Measurements from ENCODE around the gene STIM1.

STIM1 gene

GRCh38 chr11:3952715-3953114 is 97.3 kb downstream of the STIM1 start:
- no peak for DNase-seq (ENCODE audit: low read depth)

- DNase-seq (ENCODE audit: low read depth), result no peak
These were observed 97.9 kb downstream of the STIM1 start for GRCh38 chr11:3953327-3953726.

- DNase-seq (ENCODE audit: low read depth), result no peak
These were observed 99.2 kb downstream of the STIM1 start for GRCh38 chr11:3954448-3955298.

- DNase-seq (ENCODE audit: low read depth), result no peak
These were observed 99.8 kb downstream of the STIM1 start for GRCh38 chr11:3955299-3955665.

GRCh38 chr11:3956038-3956437 is 100.6 kb downstream of the STIM1 start:
- no peak for DNase-seq (ENCODE audit: low read depth)

- DNase-seq (ENCODE audit: low read depth), result no peak
These were observed 101.3 kb downstream of the STIM1 start for GRCh38 chr11:3956748-3957147.

GRCh38 chr11:3957437-3957836 is 102.0 kb downstream of the STIM1 start:
- no peak for DNase-seq (ENCODE audit: low read depth)

GRCh38 chr11:3958281-3958680 is 102.8 kb downstream of the STIM1 start:
- no peak for DNase-seq (ENCODE audit: low read depth)

GRCh38 chr11:3959015-3959902 is 103.8 kb downstream of the STIM1 start:
- DNase-seq (ENCODE audit: low read depth), result no peak

- DNase-seq (ENCODE audit: low read depth), result no peak
These were observed 104.4 kb downstream of the STIM1 start for GRCh38 chr11:3959903-3960265.

- no peak for DNase-seq (ENCODE audit: low read depth)
These were observed 107.0 kb downstream of the STIM1 start for GRCh38 chr11:3962406-3962840.

- DNase-seq (ENCODE audit: low read depth), result no peak
These were observed 108.6 kb downstream of the STIM1 start for GRCh38 chr11:3964056-3964455.

- no peak for DNase-seq (ENCODE audit: low read depth)
These were observed 109.6 kb downstream of the STIM1 start for GRCh38 chr11:3964935-3965604.

GRCh38 chr11:3967695-3968094 is 112.2 kb downstream of the STIM1 start:
- DNase-seq (ENCODE audit: low read depth), result no peak

- DNase-seq (ENCODE audit: low read depth), result no peak
These were observed 113.7 kb downstream of the STIM1 start for GRCh38 chr11:3969200-3969599.

- no peak for DNase-seq (ENCODE audit: low read depth)
These were observed 114.1 kb downstream of the STIM1 start for GRCh38 chr11:3969613-3970012.

GRCh38 chr11:3970108-3970507 is 114.6 kb downstream of the STIM1 start:
- DNase-seq (ENCODE audit: low read depth), result no peak

GRCh38 chr11:3971756-3972404 is 116.4 kb downstream of the STIM1 start:
- no peak for DNase-seq (ENCODE audit: low read depth)

GRCh38 chr11:3972431-3972830 is 117.0 kb downstream of the STIM1 start:
- no peak for DNase-seq (ENCODE audit: low read depth)

GRCh38 chr11:3977078-3977477 is 121.6 kb downstream of the STIM1 start:
- DNase-seq (ENCODE audit: low read depth), result no peak

GRCh38 chr11:3981084-3981633 is 125.7 kb downstream of the STIM1 start:
- no peak for DNase-seq (ENCODE audit: low read depth)

GRCh38 chr11:3982431-3982830 is 127.0 kb downstream of the STIM1 start:
- no peak for DNase-seq (ENCODE audit: low read depth)

Data from stimulated activated CD8-positive, alpha-beta memory T cell treated with anti-CD3 and anti-CD28 coated beads, Interleukin-12 subunit alpha, Interleukin-12 subunit beta, amount 100 ng/mL, for 4 hours (primary cell).